CD4-positive, alpha-beta T cell (primary cell): ENCODE measurements around the gene PUS3. TPM values are rescaled to one million over a fixed set of nuclear protein-coding genes. Genes with fewer than 3 reads are reported as not detected.

Source experiments
- ATAC-seq: fragments of 200-7000 bp; cut with Tn5 transposase; one replicate; pipeline ENCODE4 v1.10.0; 2022; ENCODE audit warnings: mild to moderate bottlenecking; ENCODE audit not compliant: poor library complexity
- CTCF ChIA-PET: fragments of 350-600 bp; sonication (Branson Sonifier 250); formaldehyde crosslinking; loops from one replicate; lab custom pipeline; 2021; ENCODE audit warnings: antibody characterized with exemption, inconsistent platforms; lab: Charles Lee
- POLR2A ChIA-PET: fragments of 350-600 bp; sonication (Branson Sonifier 250); formaldehyde crosslinking; loops from one replicate; lab custom pipeline; 2021; ENCODE audit warnings: antibody characterized with exemption, inconsistent platforms; lab: Charles Lee
- DNase-seq, 14 experiments: peaks; one replicate each; pipeline ENCODE4 v3.0.0-alpha.2; 2013 to 2020; ENCODE audit warnings: mixed read lengths in 2 of 14
- H3K27ac ChIP-seq, 2 donors: one replicate each; pipeline versions ENCODE4 v1.5.1 to v1.7.0; 2013; ENCODE audit warnings: low read length in 2 of 2, low read depth in 1 of 2, mild to moderate bottlenecking in 1 of 2
- H3K27me3 ChIP-seq, 2 experiments: 1 replicate in 1 of 2; 2 replicates in 1 of 2; pipeline versions ENCODE4 v1.6.1 to v1.7.0; 2013; ENCODE audit warnings: low read length in 2 of 2, control low read depth in 1 of 2, mild to moderate bottlenecking in 1 of 2, moderate library complexity in 1 of 2; ENCODE audit not compliant: insufficient read depth in 2 of 2, control insufficient read depth in 1 of 2
- H3K36me3 ChIP-seq: one replicate; pipeline ENCODE4 v1.6.1; 2013; ENCODE audit warnings: low read length, control low read depth; ENCODE audit not compliant: insufficient read depth
- H3K4me1 ChIP-seq: one replicate; pipeline ENCODE4 v1.6.1; 2013; ENCODE audit warnings: low read length, control low read depth; ENCODE audit not compliant: insufficient read depth
- H3K4me3 ChIP-seq: one replicate; pipeline ENCODE4 v1.5.1; 2013; ENCODE audit warnings: mild to moderate bottlenecking, low read length, moderate library complexity
- H3K9me3 ChIP-seq, 2 experiments: 1 replicate in 1 of 2; 2 replicates in 1 of 2; pipeline versions ENCODE4 v1.6.1 to v1.7.0; 2013; ENCODE audit warnings: low read length in 2 of 2, mild to moderate bottlenecking in 2 of 2, control low read depth in 1 of 2, moderate library complexity in 1 of 2; ENCODE audit not compliant: control insufficient read depth in 1 of 2, insufficient read depth in 1 of 2
- H3K27ac Mint-ChIP-seq: one replicate; pipeline ENCODE4 v1.8.0; 2020; ENCODE audit warnings: mixed read lengths
- H3K27me3 Mint-ChIP-seq: one replicate; pipeline ENCODE4 v1.8.0; 2021; ENCODE audit warnings: mixed read lengths
- H3K36me3 Mint-ChIP-seq: one replicate; pipeline ENCODE4 v1.8.0; 2021; ENCODE audit warnings: low read depth, mixed read lengths
- H3K4me1 Mint-ChIP-seq: one replicate; pipeline ENCODE4 v1.8.0; 2021; ENCODE audit warnings: low read depth, mixed read lengths
- H3K4me3 Mint-ChIP-seq: one replicate; pipeline ENCODE4 v1.8.0; 2020; ENCODE audit warnings: mild to moderate bottlenecking, mixed read lengths
- H3K9me3 Mint-ChIP-seq: one replicate; pipeline ENCODE4 v1.8.0; 2020; ENCODE audit warnings: mixed read lengths
- intact Hi-C, 2 experiments: fragments of 100-400 bp; cut with DNase I in 1 of 2; cut with micrococcal nuclease in 1 of 2; formaldehyde crosslinking; loops; one replicate each; pipeline versions ENCODE4 v1.15.1 to v1.9.0; 2023 to 2025; cut with DNase I, micrococcal nuclease
- total RNA-seq, 174 experiments: library from RNA in 2 of 174; stranded (reverse) in 2 of 174; gene quantifications; one replicate each; pipeline ENCODE4 v1.2.3 and lab custom pipeline; 2021 to 2026
- TF ChIP-seq, protein P1 (sequence below): fragments of 200-600 bp; IDR thresholded peaks from one replicate; pipeline ENCODE4 v1.8.0; 2022; ENCODE audit warnings: antibody characterized with exemption, mild to moderate bottlenecking

The PUS3 gene
- total RNA-seq, 2 experiments from 2014 or later = 6.0 to 7.3 TPM

DNA sequence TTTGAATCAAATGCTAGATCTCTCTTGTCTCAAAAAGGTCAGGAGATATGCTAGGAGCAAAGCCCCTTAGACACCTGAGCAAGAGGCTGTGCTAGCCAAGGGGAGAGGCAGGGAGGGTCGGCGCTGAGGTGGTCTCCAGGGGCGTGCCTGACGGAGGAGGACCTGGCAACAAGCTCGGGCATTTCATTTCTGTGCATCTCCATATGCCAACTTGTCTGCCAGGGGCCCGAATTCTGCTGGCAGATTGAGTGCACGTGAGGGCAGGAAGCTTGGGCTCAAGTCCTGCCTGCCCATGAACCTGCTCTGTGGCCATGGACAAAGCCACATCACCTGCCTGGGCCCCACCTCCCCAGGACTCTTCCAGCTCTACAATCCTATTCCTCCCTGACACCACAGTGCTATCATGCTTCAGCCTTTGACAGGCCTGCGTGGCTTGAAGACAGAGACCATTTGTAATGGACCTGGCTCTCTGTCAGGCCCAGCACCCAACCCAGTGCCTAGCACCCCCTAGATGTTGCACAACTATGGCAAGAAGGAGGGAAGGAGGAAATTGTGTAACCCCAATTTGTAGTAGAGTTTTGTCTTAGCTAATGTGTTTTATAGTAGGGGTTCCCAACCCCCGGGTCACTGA lies 26.6 kb upstream of the PUS3 start:
- H3K36me3 Mint-ChIP-seq = no peaks in the 10 kb centered on the region

DNA sequence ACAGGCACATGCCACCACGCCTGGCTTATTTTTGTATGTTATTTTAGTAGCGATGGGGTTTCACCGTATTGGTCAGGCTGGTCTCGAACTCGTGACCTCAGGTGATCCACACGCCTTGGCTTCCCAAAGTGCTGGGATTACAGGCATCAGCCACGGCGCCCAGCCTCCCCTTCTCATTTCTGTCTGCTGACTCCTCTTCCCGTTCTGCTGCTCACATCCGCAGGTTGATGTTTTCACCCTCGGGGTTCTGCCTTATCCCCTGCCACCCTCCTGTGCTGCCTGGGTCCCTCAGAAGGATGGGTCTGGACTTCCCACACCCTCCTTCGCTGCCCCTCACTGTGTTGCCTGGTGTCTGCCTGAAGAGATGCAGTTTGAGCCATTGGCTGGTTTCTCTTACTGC lies 23.7 kb upstream of the PUS3 start:
- H3K9me3 Mint-ChIP-seq = no peaks in the 10 kb centered on the region
- H3K4me1 ChIP-seq = no peaks in the 10 kb centered on the region
- no peaks in the 10 kb centered on the region for H3K36me3 Mint-ChIP-seq
- ChIA-PET CTCF (no interaction called here), POLR2A (no interaction called here)
- no peaks in the 10 kb centered on the region for H3K36me3 ChIP-seq
- peaks cover 19% of the 10 kb centered on the region for H3K27me3 Mint-ChIP-seq
- H3K27ac Mint-ChIP-seq = no peak overlapping the region
- no peaks in the 10 kb centered on the region for H3K9me3 ChIP-seq
- no peak overlapping the region for H3K4me3 Mint-ChIP-seq
- no peak overlapping the region for H3K4me3 ChIP-seq
- peaks cover 2 to 6% of the 10 kb centered on the region in 2 experiments for H3K27me3 ChIP-seq
- ATAC-seq (no peak), DNase-seq (no peak)
- no peaks in the 10 kb centered on the region for H3K4me1 Mint-ChIP-seq
- no peak overlapping the region for H3K27ac ChIP-seq
- intact Hi-C loops = no loop called here
- TF ChIP-seq, protein P1, sequence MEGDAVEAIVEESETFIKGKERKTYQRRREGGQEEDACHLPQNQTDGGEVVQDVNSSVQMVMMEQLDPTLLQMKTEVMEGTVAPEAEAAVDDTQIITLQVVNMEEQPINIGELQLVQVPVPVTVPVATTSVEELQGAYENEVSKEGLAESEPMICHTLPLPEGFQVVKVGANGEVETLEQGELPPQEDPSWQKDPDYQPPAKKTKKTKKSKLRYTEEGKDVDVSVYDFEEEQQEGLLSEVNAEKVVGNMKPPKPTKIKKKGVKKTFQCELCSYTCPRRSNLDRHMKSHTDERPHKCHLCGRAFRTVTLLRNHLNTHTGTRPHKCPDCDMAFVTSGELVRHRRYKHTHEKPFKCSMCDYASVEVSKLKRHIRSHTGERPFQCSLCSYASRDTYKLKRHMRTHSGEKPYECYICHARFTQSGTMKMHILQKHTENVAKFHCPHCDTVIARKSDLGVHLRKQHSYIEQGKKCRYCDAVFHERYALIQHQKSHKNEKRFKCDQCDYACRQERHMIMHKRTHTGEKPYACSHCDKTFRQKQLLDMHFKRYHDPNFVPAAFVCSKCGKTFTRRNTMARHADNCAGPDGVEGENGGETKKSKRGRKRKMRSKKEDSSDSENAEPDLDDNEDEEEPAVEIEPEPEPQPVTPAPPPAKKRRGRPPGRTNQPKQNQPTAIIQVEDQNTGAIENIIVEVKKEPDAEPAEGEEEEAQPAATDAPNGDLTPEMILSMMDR = no peak

More for the DNA sequence above, 26.6 kb upstream of the PUS3 start:
- H3K4me1 Mint-ChIP-seq = no peaks in the 10 kb centered on the region
- ATAC-seq (no peak), DNase-seq (no peak)
- Histone ChIP-seq H3K27me3 (peaks cover 2 to 8% of the 10 kb centered on the region in 2 experiments), H3K4me1 (no peaks in the 10 kb centered on the region), H3K27ac (no peak overlapping the region), H3K36me3 (no peaks in the 10 kb centered on the region), H3K9me3 (no peaks in the 10 kb centered on the region), H3K4me3 (no peak overlapping the region)
- no peaks in the 10 kb centered on the region for H3K9me3 Mint-ChIP-seq
- H3K27me3 Mint-ChIP-seq = peaks cover 13% of the 10 kb centered on the region
- CTCF ChIA-PET = no interaction called here
- intact Hi-C loops = no loop called here
- no peak overlapping the region for H3K4me3 Mint-ChIP-seq
- TF ChIP-seq, protein P1 = no peak
- no peak overlapping the region for H3K27ac Mint-ChIP-seq
- POLR2A ChIA-PET = no interaction called here

DNA sequence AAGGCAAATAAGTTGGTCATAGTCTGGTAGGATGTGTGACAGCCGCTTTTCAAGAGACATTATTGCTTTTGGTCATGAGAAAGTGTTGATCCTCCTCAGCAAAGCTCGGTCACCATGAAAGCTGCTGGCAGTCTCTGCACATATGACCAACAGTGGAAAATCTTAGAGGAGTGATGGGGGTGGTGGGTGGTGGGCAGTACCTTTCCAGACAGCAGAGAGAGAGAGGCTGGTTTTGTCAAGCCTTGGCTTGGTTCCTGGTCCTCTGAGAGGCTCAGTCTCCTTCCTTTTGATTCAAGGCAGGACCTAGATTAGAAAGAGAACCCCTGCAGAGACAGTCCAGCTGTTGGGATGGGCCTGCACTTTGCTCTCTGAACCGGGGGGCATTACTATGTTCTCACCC lies 22.8 kb upstream of the PUS3 start:
- CTCF ChIA-PET = interaction anchor here (1.9 kb wide), 1 partner anchor 15 kb away, joined by 6 read pairs; no protein-coding TSS in a partner anchor
- Mint-ChIP-seq H3K9me3 (no peaks in the 10 kb centered on the region), H3K4me1 (no peaks in the 10 kb centered on the region), H3K36me3 (no peaks in the 10 kb centered on the region), H3K27me3 (peaks cover 19% of the 10 kb centered on the region), H3K4me3 (no peak overlapping the region), H3K27ac (no peak overlapping the region)
- TF ChIP-seq, protein P1 = no peak
- no peaks in the 10 kb centered on the region for H3K9me3 ChIP-seq
- POLR2A ChIA-PET = no interaction called here
- DNase-seq (no peak), ATAC-seq (no peak)
- H3K36me3 ChIP-seq = no peaks in the 10 kb centered on the region
- H3K27ac ChIP-seq = no peak overlapping the region
- no peak overlapping the region for H3K4me3 ChIP-seq
- no peaks in the 10 kb centered on the region for H3K4me1 ChIP-seq
- peaks cover 2 to 6% of the 10 kb centered on the region in 2 experiments for H3K27me3 ChIP-seq
- intact Hi-C loops = no loop called here
